Fibroblast of lung (primary cell): ENCODE data around the gene RAB1B. TPM values are rescaled to one million over a fixed set of nuclear protein-coding genes. Genes with fewer than 3 reads are reported as not detected.

Source experiments
- DNase-seq, 2 donors: peaks; one replicate each; pipeline versions ENCODE4 v3.0.0 to v3.0.0-alpha.2; 2010; ENCODE audit warnings: low read depth in 2 of 2
- H2AFZ ChIP-seq: 2 replicates; pipeline ENCODE4 v1.5.1; 2012; ENCODE audit warnings: low read length, control low read depth, inconsistent platforms
- H3K27ac ChIP-seq: 2 replicates; pipeline ENCODE4 v1.5.1; 2011; ENCODE audit warnings: low read length, control low read depth; ENCODE audit not compliant: insufficient read depth
- H3K27me3 ChIP-seq: 2 replicates; pipeline ENCODE4 v1.5.1; 2011; ENCODE audit warnings: mild to moderate bottlenecking, low read length; ENCODE audit not compliant: control insufficient read depth, insufficient read depth
- H3K36me3 ChIP-seq: 2 replicates; pipeline ENCODE4 v1.5.1; 2011; ENCODE audit warnings: low read length; ENCODE audit not compliant: control insufficient read depth, insufficient read depth
- H3K4me1 ChIP-seq: 2 replicates; pipeline ENCODE4 v1.5.1; 2011; ENCODE audit warnings: low read length; ENCODE audit not compliant: control insufficient read depth, insufficient read depth; ENCODE audit errors: extremely low read depth
- H3K4me2 ChIP-seq: 2 replicates; pipeline ENCODE4 v1.5.1; 2011; ENCODE audit warnings: low read length, control low read depth; ENCODE audit not compliant: insufficient read depth; ENCODE audit errors: extremely low read depth
- H3K4me3 ChIP-seq, 4 experiments: fragments of 200-600 bp in 1 of 4; sonication (generic) in 1 of 4; replicated peaks in 1 of 4; 2 replicates each; pipeline ENCODE4 v1.5.1; 2011 to 2016; ENCODE audit warnings: low read length in 4 of 4, low read depth in 3 of 4, mild to moderate bottlenecking in 3 of 4, control low read depth in 2 of 4, inconsistent platforms in 1 of 4, mixed read lengths in 1 of 4; ENCODE audit not compliant: insufficient read depth in 1 of 4; ENCODE audit errors: control extremely low read depth in 1 of 4
- H3K79me2 ChIP-seq: 2 replicates; pipeline ENCODE4 v1.5.1; 2012; ENCODE audit warnings: mild to moderate bottlenecking, low read length, inconsistent platforms; ENCODE audit not compliant: control insufficient read depth, insufficient read depth
- H3K9ac ChIP-seq: 2 replicates; pipeline ENCODE4 v1.5.1; 2011; ENCODE audit warnings: mild to moderate bottlenecking, low read length, control low read depth; ENCODE audit not compliant: insufficient read depth
- H3K9me3 ChIP-seq: 2 replicates; pipeline ENCODE4 v1.5.1; 2012; ENCODE audit warnings: low read depth, low read length; ENCODE audit not compliant: control insufficient read depth, insufficient read depth
- H4K20me1 ChIP-seq: 2 replicates; pipeline ENCODE4 v1.5.1; 2011; ENCODE audit warnings: low read length; ENCODE audit not compliant: control insufficient read depth, insufficient read depth; ENCODE audit errors: extremely low read depth
- CTCF ChIP-seq, 2 donors: IDR thresholded peaks in 1 of 2; conservative IDR thresholded peaks in 1 of 2; 1 replicate in 1 of 2; 2 replicates in 1 of 2; pipeline ENCODE4 v1.5.1; 2011 to 2012; ENCODE audit warnings: low read length in 2 of 2, control low read depth in 1 of 2, inconsistent platforms in 1 of 2, low read depth in 1 of 2, mild to moderate bottlenecking in 1 of 2
- EZH2 ChIP-seq: IDR thresholded peaks from 2 replicates; pipeline ENCODE4 v1.5.1; 2012; ENCODE audit warnings: low read length, control low read depth, mild to moderate bottlenecking; ENCODE audit errors: missing control alignments
- polyA plus RNA-seq, 2 donors: library from polyadenylated mRNA; depleted of rRNA in 1 of 2; stranded (reverse) in 1 of 2; unstranded in 1 of 2; fragments of >200 nt; gene quantifications; 2 replicates each; pipeline ENCODE4 v1.2.1, GENCODE V29; 2011 to 2012; ENCODE audit warnings: missing spikeins in 1 of 2
- total RNA-seq: library from RNA; depleted of rRNA; stranded (reverse); fragments of >200 nt; gene quantifications from 2 replicates; pipeline ENCODE4 v1.2.1, GENCODE V29; 2014

The RAB1B gene
- total and polyA plus RNA-seq, 2 donors (not counting 1 experiment from before 2014, with no cell fraction given), result 63.6 to 140 TPM

GRCh38 chr11:66299186-66299585 is 30.7 kb downstream of the RAB1B start:
- Histone ChIP-seq H3K9ac (no peak overlapping the region), H3K4me1 (no peaks in the 10 kb centered on the region), H3K9me3 (no peaks in the 10 kb centered on the region), H3K4me2 (no peak overlapping the region), H3K36me3 (no peaks in the 10 kb centered on the region), H2AFZ (no peak overlapping the region), H4K20me1 (no peaks in the 10 kb centered on the region), H3K27me3 (peaks cover 13% of the 10 kb centered on the region), H3K27ac (no peak overlapping the region), H3K4me3 (no peak overlapping the region), H3K79me2 (no peaks in the 10 kb centered on the region)
- DNase-seq, result no peak
- TF ChIP-seq CTCF (conservative IDR thresholded peaks at IDR 0.05 in 1 of 2, IDR thresholded peaks at IDR 0.05 in 1 of 2; ENCODE audit: low read depth in 1 of 2, low read length in 2 of 2) (no peak), EZH2 (no peak)

- Histone ChIP-seq H3K4me1 (no peaks in the 10 kb centered on the region), H4K20me1 (no peaks in the 10 kb centered on the region), H3K9ac (no peak overlapping the region), H3K27ac (no peak overlapping the region), H2AFZ (no peak overlapping the region), H3K27me3 (peaks cover 11% of the 10 kb centered on the region), H3K36me3 (no peaks in the 10 kb centered on the region), H3K4me3 (no peak overlapping the region), H3K9me3 (no peaks in the 10 kb centered on the region), H3K4me2 (no peak overlapping the region), H3K79me2 (no peaks in the 10 kb centered on the region)
- TF ChIP-seq EZH2 (no peak), CTCF (conservative IDR thresholded peaks at IDR 0.05 in 1 of 2, IDR thresholded peaks at IDR 0.05 in 1 of 2; ENCODE audit: low read depth in 1 of 2, low read length in 2 of 2) (no peak)
- no peak for DNase-seq
These were observed 34.2 kb downstream of the RAB1B start for GRCh38 chr11:66302656-66303055.

- H3K36me3 ChIP-seq, result peaks cover under 1% of the 10 kb centered on the region
- no peaks in the 10 kb centered on the region for H3K4me1 ChIP-seq
- H3K79me2 ChIP-seq, result peaks cover 9% of the 10 kb centered on the region
- no peak overlapping the region for H3K4me3 ChIP-seq
- no peaks in the 10 kb centered on the region for H3K9me3 ChIP-seq
- DNase-seq, result no peak
- no peak overlapping the region for H3K4me2 ChIP-seq
- TF ChIP-seq EZH2, result no peak
- TF ChIP-seq CTCF (conservative IDR thresholded peaks at IDR 0.05 in 1 of 2, IDR thresholded peaks at IDR 0.05 in 1 of 2; ENCODE audit: low read depth in 1 of 2, low read length in 2 of 2), result no peak
- no peak overlapping the region for H3K9ac ChIP-seq
- peaks cover 6% of the 10 kb centered on the region for H3K27me3 ChIP-seq
- no peak overlapping the region for H2AFZ ChIP-seq
- no peaks in the 10 kb centered on the region for H4K20me1 ChIP-seq
- no peak overlapping the region for H3K27ac ChIP-seq
These were observed 41.0 kb downstream of the RAB1B start for GRCh38 chr11:66309475-66309874.
